ENCODE results near the gene GSN. TPM values are rescaled to one million over a fixed set of nuclear protein-coding genes. Genes with fewer than 3 reads are reported as not detected.

The GSN gene
- total and polyA plus RNA-seq, 3 experiments from 2014 or later = 4.1 to 6.3 (median 4.2) TPM

DNA sequence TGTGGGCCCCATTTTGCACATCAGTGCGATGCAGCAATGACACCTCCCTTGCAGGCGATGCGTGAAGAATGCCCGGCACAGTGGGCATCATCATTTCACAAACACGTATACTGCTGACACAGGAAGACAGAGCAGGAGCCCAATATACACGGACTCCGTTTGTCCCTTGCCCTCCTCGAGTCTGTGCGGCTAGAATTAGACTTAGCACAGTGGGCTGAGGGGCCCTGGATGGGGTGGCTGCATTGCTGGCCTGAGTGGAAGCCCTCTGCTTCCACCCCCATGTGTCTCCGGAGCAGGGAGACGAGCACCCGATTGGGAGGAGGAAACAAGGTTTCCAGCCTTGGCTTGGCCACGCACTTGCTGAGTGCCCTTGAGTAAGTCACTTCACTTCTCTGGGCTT is 40.8 kb downstream of the GSN start:
- DNase-seq = no peak
- Histone ChIP-seq H3K9me3 (ENCODE audit: low read length) (no peaks in the 10 kb centered on the region), H3K27ac (ENCODE audit: low read depth, low read length) (no peak overlapping the region), H3K27me3 (ENCODE audit: insufficient read depth, low read length, poor library complexity, severe bottlenecking) (no peaks in the 10 kb centered on the region), H3K4me3 (ENCODE audit: low read length) (no peak overlapping the region), H3K4me1 (ENCODE audit: insufficient read depth, low read length) (no peaks in the 10 kb centered on the region), H3K36me3 (ENCODE audit: insufficient read depth, low read length) (no peaks in the 10 kb centered on the region)
- H3K4me1 Mint-ChIP-seq = no peaks in the 10 kb centered on the region
- H3K4me3 Mint-ChIP-seq = no peak overlapping the region
- H3K36me3 Mint-ChIP-seq = peaks cover 0 to 22% (median 6%) of the 10 kb centered on the region in 3 donors
- peaks cover 0 to 2% of the 10 kb centered on the region in 2 donors for H3K27me3 Mint-ChIP-seq
- POLR2A ChIA-PET = no interaction called here
- CTCF ChIA-PET = interaction anchor here (2.5 kb wide), 1 partner anchor 11 kb away, joined by 15 read pairs; no protein-coding TSS in a partner anchor
- H3K9me3 Mint-ChIP-seq = no peaks in the 10 kb centered on the region
- no peak overlapping the region for H3K27ac Mint-ChIP-seq

GRCh38 chr9:121309171-121309570 is 41.2 kb downstream of the GSN start:
- peaks cover 0 to 22% (median 6%) of the 10 kb centered on the region in 3 donors for H3K36me3 Mint-ChIP-seq

GRCh38 chr9:121309833-121310425 is 42.0 kb downstream of the GSN start:
- H3K27me3 ChIP-seq (ENCODE audit: insufficient read depth, low read length, poor library complexity, severe bottlenecking) = no peaks in the 10 kb centered on the region
- H3K9me3 ChIP-seq (ENCODE audit: low read length) = no peaks in the 10 kb centered on the region
- ChIA-PET POLR2A (no interaction called here), CTCF (interaction anchor here (2.5 kb wide), 1 partner anchor 10 kb away, joined by 15 read pairs; no protein-coding TSS in a partner anchor)
- Mint-ChIP-seq H3K27me3 (peaks cover 0 to 2% of the 10 kb centered on the region in 2 donors), H3K36me3 (peaks cover 0 to 19% (median 4%) of the 10 kb centered on the region in 3 donors), H3K4me3 (no peak overlapping the region), H3K27ac (no peak overlapping the region), H3K9me3 (no peaks in the 10 kb centered on the region), H3K4me1 (no peaks in the 10 kb centered on the region)
- H3K4me3 ChIP-seq (ENCODE audit: low read length) = no peak overlapping the region
- no peak for DNase-seq
- no peaks in the 10 kb centered on the region for H3K36me3 ChIP-seq (ENCODE audit: insufficient read depth, low read length)
- H3K4me1 ChIP-seq (ENCODE audit: insufficient read depth, low read length) = no peaks in the 10 kb centered on the region
- no peak overlapping the region for H3K27ac ChIP-seq (ENCODE audit: low read depth, low read length)

More at GRCh38 chr9:121309171-121309570, 41.2 kb downstream of the GSN start:
- H3K27me3 ChIP-seq (ENCODE audit: insufficient read depth, low read length, poor library complexity, severe bottlenecking) = no peaks in the 10 kb centered on the region
- Mint-ChIP-seq H3K27me3 (peaks cover 0 to 2% of the 10 kb centered on the region in 2 donors), H3K4me3 (no peak overlapping the region), H3K4me1 (no peaks in the 10 kb centered on the region), H3K27ac (no peak overlapping the region), H3K9me3 (no peaks in the 10 kb centered on the region)
- POLR2A ChIA-PET = no interaction called here
- H3K9me3 ChIP-seq (ENCODE audit: low read length) = no peaks in the 10 kb centered on the region
- H3K36me3 ChIP-seq (ENCODE audit: insufficient read depth, low read length) = no peaks in the 10 kb centered on the region
- CTCF ChIA-PET = interaction anchor here (2.5 kb wide), 1 partner anchor 11 kb away, joined by 15 read pairs; no protein-coding TSS in a partner anchor
- no peak overlapping the region for H3K27ac ChIP-seq (ENCODE audit: low read depth, low read length)
- no peak overlapping the region for H3K4me3 ChIP-seq (ENCODE audit: low read length)
- no peaks in the 10 kb centered on the region for H3K4me1 ChIP-seq (ENCODE audit: insufficient read depth, low read length)
- no peak for DNase-seq

- Mint-ChIP-seq H3K4me1 (no peaks in the 10 kb centered on the region), H3K27ac (peak overlapping the region in 1 of 8 donors; percentile 17), H3K4me3 (peak overlapping the region in 1 of 7 donors; percentile 62), H3K27me3 (peaks cover 0 to 2% of the 10 kb centered on the region in 2 donors), H3K9me3 (no peaks in the 10 kb centered on the region), H3K36me3 (peaks cover 0 to 19% (median 4%) of the 10 kb centered on the region in 3 donors)
- ChIA-PET POLR2A (no interaction called here), CTCF (no interaction called here)
- Histone ChIP-seq H3K27ac (ENCODE audit: low read depth, low read length) (no peak overlapping the region), H3K27me3 (ENCODE audit: insufficient read depth, low read length, poor library complexity, severe bottlenecking) (no peaks in the 10 kb centered on the region), H3K36me3 (ENCODE audit: insufficient read depth, low read length) (no peaks in the 10 kb centered on the region), H3K9me3 (ENCODE audit: low read length) (no peaks in the 10 kb centered on the region), H3K4me3 (ENCODE audit: low read length) (no peak overlapping the region), H3K4me1 (ENCODE audit: insufficient read depth, low read length) (no peaks in the 10 kb centered on the region)
- no peak for DNase-seq
Measured at GRCh38 chr9:121310571-121310970, 42.6 kb downstream of the GSN start.

DNA sequence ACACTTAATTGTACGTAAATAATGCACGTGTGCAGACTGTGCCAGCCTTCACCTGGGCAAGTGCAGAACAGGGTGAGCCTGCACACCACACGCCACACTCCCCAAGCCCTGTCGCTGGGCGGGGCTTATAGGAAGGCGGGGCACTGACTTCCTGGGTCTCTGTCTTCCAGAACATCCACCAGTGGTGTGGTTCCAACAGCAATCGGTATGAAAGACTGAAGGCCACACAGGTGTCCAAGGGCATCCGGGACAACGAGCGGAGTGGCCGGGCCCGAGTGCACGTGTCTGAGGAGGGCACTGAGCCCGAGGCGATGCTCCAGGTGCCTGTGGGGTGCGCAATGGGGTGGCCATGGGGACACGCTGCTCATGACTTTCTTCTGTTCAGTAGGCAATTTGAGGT is 44.2 kb downstream of the GSN start:
- CTCF ChIA-PET = interaction anchor here (1.1 kb wide), 1 partner anchor 63 kb away, joined by 3 read pairs; no protein-coding TSS in a partner anchor
- Mint-ChIP-seq H3K4me3 (no peak overlapping the region), H3K27ac (no peak overlapping the region), H3K27me3 (peaks cover 0 to 2% of the 10 kb centered on the region in 2 donors), H3K9me3 (no peaks in the 10 kb centered on the region), H3K36me3 (peaks cover 0 to 20% (median 4%) of the 10 kb centered on the region in 3 donors), H3K4me1 (no peaks in the 10 kb centered on the region)
- no peak for DNase-seq
- no peaks in the 10 kb centered on the region for H3K4me1 ChIP-seq (ENCODE audit: insufficient read depth, low read length)
- H3K4me3 ChIP-seq (ENCODE audit: low read length) = no peak overlapping the region
- POLR2A ChIA-PET = no interaction called here
- no peaks in the 10 kb centered on the region for H3K27me3 ChIP-seq (ENCODE audit: insufficient read depth, low read length, poor library complexity, severe bottlenecking)
- no peaks in the 10 kb centered on the region for H3K9me3 ChIP-seq (ENCODE audit: low read length)
- no peak overlapping the region for H3K27ac ChIP-seq (ENCODE audit: low read depth, low read length)
- no peaks in the 10 kb centered on the region for H3K36me3 ChIP-seq (ENCODE audit: insufficient read depth, low read length)

- peaks cover 0 to 25% (median 6%) of the 10 kb centered on the region in 3 donors for H3K36me3 Mint-ChIP-seq
- no peak for DNase-seq
- ChIA-PET POLR2A (interaction anchor here (0.9 kb wide), 1 partner anchor 101 kb away, joined by 5 read pairs; no protein-coding TSS in a partner anchor), CTCF (interaction anchor here (0.9 to 1.6 kb wide), 4 partner anchors 40 to 87 kb away, joined by 3 to 4 read pairs (median 3); no protein-coding TSS in a partner anchor)
- Histone ChIP-seq H3K9me3 (ENCODE audit: low read length) (no peaks in the 10 kb centered on the region), H3K27ac (ENCODE audit: low read depth, low read length) (no peak overlapping the region), H3K4me3 (ENCODE audit: low read length) (no peak overlapping the region), H3K36me3 (ENCODE audit: insufficient read depth, low read length) (no peaks in the 10 kb centered on the region), H3K27me3 (ENCODE audit: insufficient read depth, low read length, poor library complexity, severe bottlenecking) (no peaks in the 10 kb centered on the region), H3K4me1 (ENCODE audit: insufficient read depth, low read length) (no peaks in the 10 kb centered on the region)
- no peaks in the 10 kb centered on the region for H3K9me3 Mint-ChIP-seq
- H3K27ac Mint-ChIP-seq = no peak overlapping the region
- no peaks in the 10 kb centered on the region for H3K27me3 Mint-ChIP-seq
- H3K4me3 Mint-ChIP-seq = no peak overlapping the region
- no peaks in the 10 kb centered on the region for H3K4me1 Mint-ChIP-seq
Measured at GRCh38 chr9:121313458-121314152, 45.6 kb downstream of the GSN start.

DNA sequence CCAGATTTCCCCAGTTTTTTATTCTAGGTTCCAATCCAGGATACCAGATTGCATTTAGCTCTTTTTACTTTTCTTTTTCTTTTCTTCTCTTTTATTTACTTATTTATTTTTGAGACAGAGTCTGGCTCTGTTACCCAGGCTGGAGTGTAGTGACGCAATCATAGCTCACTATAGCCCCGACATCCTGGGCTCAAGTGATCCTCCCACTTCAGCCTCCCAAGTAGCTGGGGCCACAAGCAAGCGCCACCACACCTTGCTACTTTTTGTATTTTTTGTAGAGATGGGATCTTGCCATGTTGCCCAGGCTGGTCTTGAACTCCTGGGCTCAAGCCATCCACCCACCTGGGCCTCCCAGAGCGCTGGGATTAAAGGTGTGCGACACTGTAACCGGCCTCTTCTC is 48.4 kb downstream of the GSN start:
- no peaks in the 10 kb centered on the region for H3K9me3 Mint-ChIP-seq
- peaks cover 11 to 13% (median 12%) of the 10 kb centered on the region in 3 donors for H3K4me1 Mint-ChIP-seq
- no peaks in the 10 kb centered on the region for H3K27me3 ChIP-seq (ENCODE audit: insufficient read depth, low read length, poor library complexity, severe bottlenecking)
- no peaks in the 10 kb centered on the region for H3K27me3 Mint-ChIP-seq
- no peak overlapping the region for H3K4me3 Mint-ChIP-seq
- no peaks in the 10 kb centered on the region for H3K36me3 ChIP-seq (ENCODE audit: insufficient read depth, low read length)
- CTCF ChIA-PET = interaction anchor here (0.9 to 2.3 kb wide), 3 partner anchors 56 to 87 kb away, joined by 3 to 6 read pairs (median 3); no protein-coding TSS in a partner anchor
- H3K36me3 Mint-ChIP-seq = peaks cover 0 to 22% (median 6%) of the 10 kb centered on the region in 3 donors
- no peak overlapping the region for H3K27ac ChIP-seq (ENCODE audit: low read depth, low read length)
- H3K4me3 ChIP-seq (ENCODE audit: low read length) = no peak overlapping the region
- H3K9me3 ChIP-seq (ENCODE audit: low read length) = no peaks in the 10 kb centered on the region
- H3K4me1 ChIP-seq (ENCODE audit: insufficient read depth, low read length) = peaks cover 13% of the 10 kb centered on the region
- DNase-seq = no peak
- POLR2A ChIA-PET = no interaction called here
- no peak overlapping the region for H3K27ac Mint-ChIP-seq

DNA sequence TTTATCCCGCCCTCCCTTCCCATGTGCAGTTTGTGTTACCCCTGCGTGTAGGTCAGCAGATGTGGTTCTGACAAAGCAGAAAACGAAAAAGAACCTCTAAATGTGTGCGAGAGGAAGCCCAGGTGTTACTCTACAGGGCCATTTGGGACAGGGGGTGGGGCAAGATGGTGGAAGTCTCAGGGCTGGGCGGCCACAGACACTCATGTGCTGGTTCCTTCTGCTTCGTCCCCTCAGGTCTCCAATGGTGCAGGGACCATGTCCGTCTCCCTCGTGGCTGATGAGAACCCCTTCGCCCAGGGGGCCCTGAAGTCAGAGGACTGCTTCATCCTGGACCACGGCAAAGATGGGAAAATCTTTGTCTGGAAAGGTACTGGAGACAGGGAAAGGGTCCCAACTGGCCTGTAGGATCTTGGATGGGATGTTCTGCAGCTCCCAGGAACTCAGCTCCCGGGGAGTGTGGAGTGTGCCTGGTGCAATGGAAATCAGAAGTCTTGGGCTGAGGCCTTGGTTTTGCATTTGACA is 49.0 kb downstream of the GSN start:
- H3K36me3 Mint-ChIP-seq = peaks cover 0 to 17% (median 6%) of the 10 kb centered on the region in 3 donors
- H3K27ac ChIP-seq (ENCODE audit: low read depth, low read length) = no peak overlapping the region
- H3K9me3 ChIP-seq (ENCODE audit: low read length) = no peaks in the 10 kb centered on the region
- no peak overlapping the region for H3K27ac Mint-ChIP-seq
- no peaks in the 10 kb centered on the region for H3K27me3 ChIP-seq (ENCODE audit: insufficient read depth, low read length, poor library complexity, severe bottlenecking)
- no peak for DNase-seq
- H3K9me3 Mint-ChIP-seq = no peaks in the 10 kb centered on the region
- no peak overlapping the region for H3K4me3 ChIP-seq (ENCODE audit: low read length)
- POLR2A ChIA-PET = no interaction called here
- no peaks in the 10 kb centered on the region for H3K27me3 Mint-ChIP-seq
- H3K4me1 Mint-ChIP-seq = peaks cover 12 to 15% (median 14%) of the 10 kb centered on the region in 3 donors
- H3K36me3 ChIP-seq (ENCODE audit: insufficient read depth, low read length) = no peaks in the 10 kb centered on the region
- no peak overlapping the region for H3K4me3 Mint-ChIP-seq
- CTCF ChIA-PET = interaction anchor here (2.3 to 7.7 kb wide), 3 partner anchors 59 to 82 kb away, joined by 6 to 212 read pairs (median 204); no protein-coding TSS in a partner anchor
- H3K4me1 ChIP-seq (ENCODE audit: insufficient read depth, low read length) = peaks cover 13% of the 10 kb centered on the region
